HCT116 (cell line): ENCODE measurements around the gene F10. TPM values are rescaled to one million over a fixed set of nuclear protein-coding genes. Genes with fewer than 3 reads are reported as not detected.
"Not testable (repeated sequence)": the region's sequence is repeated elsewhere in the genome, so short reads cannot be mapped to it uniquely, and the experiment has no call there.

Source experiments
- ATAC-seq: fragments of 200-7000 bp; cut with Tn5 transposase; 2 replicates; pipeline ENCODE4 v1.9.1; 2020; ENCODE audit warnings: mild to moderate bottlenecking, moderate library complexity
- BruUV-seq: library from RNA; stranded (reverse); fragments of 400-500 nt; replicated peaks from 2 replicates; lab custom pipeline; 2021; lab: Mats Ljungman, UMichigan
- CTCF ChIA-PET: fragments of 300-600 bp; sonication (Branson Sonifier 250); formaldehyde crosslinking; loops from one replicate; lab custom pipeline; 2021; ENCODE audit warnings: antibody characterized with exemption; lab: Charles Lee
- POLR2A ChIA-PET: fragments of 300-600, 350-600 bp; sonication (Branson Sonifier 250); formaldehyde crosslinking; loops from one replicate; lab custom pipeline; 2021; ENCODE audit warnings: antibody characterized with exemption; lab: Charles Lee
- RAD21 ChIA-PET, 2 experiments: fragments of 300-600 bp; sonication (Branson Sonifier 250); formaldehyde crosslinking; loops; one replicate each; lab custom pipeline; 2023; ENCODE audit warnings: low total read pairs in 2 of 2; ENCODE audit not compliant: uncharacterized antibody in 2 of 2, unreplicated experiment in 2 of 2, low non-redundant PET in 1 of 2; lab: Charles Lee
- DNase-seq: peaks from one replicate; pipeline ENCODE4 v3.0.0-alpha.2; 2010; ENCODE audit warnings: low read depth, low spot score
- H2AFZ ChIP-seq: fragments of 200-600 bp; shearing (Covaris generic), sonication (generic); 2 replicates; pipeline ENCODE4 v1.6.1; 2017; ENCODE audit warnings: low read depth, mixed run types, mixed read lengths, antibody characterized with exemption, low read length; ENCODE audit not compliant: poor library complexity, severe bottlenecking
- H3K27ac ChIP-seq: 2 replicates; pipeline ENCODE4 v1.5.1; 2012; ENCODE audit warnings: low read depth, low read length
- H3K27me3 ChIP-seq: fragments of 200-600 bp; sonication (generic); 2 replicates; pipeline ENCODE4 v1.6.1; 2016; ENCODE audit warnings: mixed run types, low read length, mixed read lengths; ENCODE audit not compliant: insufficient read depth
- H3K36me3 ChIP-seq, 2 experiments: fragments of 200-500 bp in 1 of 2; fragments of 200-600 bp in 1 of 2; sonication (Bioruptor generic) in 1 of 2; sonication (generic) in 1 of 2; 2 replicates each; pipeline versions ENCODE4 v1.5.1 to v1.6.1; 2014 to 2016; ENCODE audit warnings: low read length in 2 of 2, inconsistent platforms in 1 of 2, mixed read lengths in 1 of 2, mixed run types in 1 of 2; ENCODE audit not compliant: insufficient read depth in 2 of 2, control insufficient read depth in 1 of 2
- H3K4me1 ChIP-seq, 2 experiments: fragments of 200-600 bp in 1 of 2; sonication (generic) in 1 of 2; 2 replicates each; pipeline versions ENCODE4 v1.5.1 to v1.6.1; 2012 to 2017; ENCODE audit warnings: low read length in 2 of 2, inconsistent platforms in 1 of 2, mild to moderate bottlenecking in 1 of 2, mixed read lengths in 1 of 2, mixed run types in 1 of 2, moderate library complexity in 1 of 2; ENCODE audit not compliant: insufficient read depth in 2 of 2, control insufficient read depth in 1 of 2
- H3K4me2 ChIP-seq: fragments of 200-600 bp; sonication (generic); 2 replicates; pipeline ENCODE4 v1.6.1; 2017; ENCODE audit warnings: mixed run types, low read length, mixed read lengths
- H3K4me3 ChIP-seq, 2 experiments: fragments of 200-600 bp in 1 of 2; sonication (generic) in 1 of 2; replicated peaks in 1 of 2; 2 replicates each; pipeline ENCODE4 v1.5.1; 2011 to 2016; ENCODE audit warnings: low read length in 2 of 2, control low read depth in 1 of 2, low read depth in 1 of 2, mild to moderate bottlenecking in 1 of 2, mixed read lengths in 1 of 2, mixed run types in 1 of 2
- H3K79me2 ChIP-seq: fragments of 200-600 bp; sonication (generic); 2 replicates; pipeline ENCODE4 v1.6.1; 2017; ENCODE audit warnings: mild to moderate bottlenecking, mixed run types, low read length, moderate library complexity, mixed read lengths; ENCODE audit not compliant: insufficient read depth
- H3K9ac ChIP-seq: fragments of 200-600 bp; sonication (generic); 2 replicates; pipeline ENCODE4 v1.6.1; 2016; ENCODE audit warnings: low read length, mixed read lengths
- H3K9me2 ChIP-seq: fragments of 200-600 bp; sonication (generic), shearing (Covaris generic); 2 replicates; pipeline ENCODE4 v1.6.1; 2017; ENCODE audit warnings: mixed run types, mild to moderate bottlenecking, moderate library complexity; ENCODE audit not compliant: insufficient read depth
- H3K9me3 ChIP-seq, 2 experiments: fragments of 200-500 bp in 1 of 2; fragments of 200-600 bp in 1 of 2; sonication (Bioruptor generic) in 1 of 2; sonication (generic) in 1 of 2; 2 replicates each; pipeline ENCODE4 v1.6.1; 2014 to 2017; ENCODE audit warnings: low read length in 2 of 2, mixed read lengths in 2 of 2, inconsistent platforms in 1 of 2, low read depth in 1 of 2, mild to moderate bottlenecking in 1 of 2, mixed run types in 1 of 2, moderate library complexity in 1 of 2; ENCODE audit not compliant: control insufficient read depth in 1 of 2, insufficient read depth in 1 of 2
- H4K20me1 ChIP-seq: fragments of 200-600 bp; sonication (generic), shearing (Covaris generic); 2 replicates; pipeline ENCODE4 v1.6.1; 2017; ENCODE audit warnings: mixed run types, mild to moderate bottlenecking, moderate library complexity; ENCODE audit not compliant: insufficient read depth
- EGR1 ChIP-seq: IDR thresholded peaks from 2 replicates; pipeline ENCODE4 v1.6.1; 2012; ENCODE audit warnings: low read depth
- FOSL1 ChIP-seq: IDR thresholded peaks from 2 replicates; pipeline ENCODE4 v1.6.1; 2012; ENCODE audit warnings: low read depth
- RAD21 ChIP-seq: IDR thresholded peaks from 2 replicates; pipeline ENCODE4 v1.6.1; 2012; ENCODE audit warnings: low read depth, mild to moderate bottlenecking
- SIN3A ChIP-seq: IDR thresholded peaks from 2 replicates; pipeline ENCODE4 v1.6.1; 2012; ENCODE audit warnings: low read depth
- intact Hi-C: fragments of 100-400 bp; cut with micrococcal nuclease; formaldehyde crosslinking; loops from 2 replicates; pipeline ENCODE4 v1.10.0; 2022
- total RNA-seq: library from RNA; stranded (reverse); gene quantifications from one replicate; pipeline ENCODE4 v1.2.1, GENCODE V29; 2021; ENCODE audit not compliant: unreplicated experiment
- TF ChIP-seq, protein P1 (sequence below): IDR thresholded peaks from 2 replicates; pipeline ENCODE4 v1.6.1; 2012
- TF ChIP-seq, protein P2 (sequence below): IDR thresholded peaks from 2 replicates; pipeline ENCODE4 v1.6.1; 2012; ENCODE audit warnings: low read depth
- TF ChIP-seq, protein P3 (sequence below): IDR thresholded peaks from 2 replicates; pipeline ENCODE4 v1.6.1; 2011; ENCODE audit warnings: mild to moderate bottlenecking, low read length, moderate library complexity; ENCODE audit not compliant: insufficient replicate concordance; ENCODE audit errors: extremely low read depth

Gene F10
- total RNA-seq, 1 experiment from 2014 or later: 4.0 TPM

DNA sequence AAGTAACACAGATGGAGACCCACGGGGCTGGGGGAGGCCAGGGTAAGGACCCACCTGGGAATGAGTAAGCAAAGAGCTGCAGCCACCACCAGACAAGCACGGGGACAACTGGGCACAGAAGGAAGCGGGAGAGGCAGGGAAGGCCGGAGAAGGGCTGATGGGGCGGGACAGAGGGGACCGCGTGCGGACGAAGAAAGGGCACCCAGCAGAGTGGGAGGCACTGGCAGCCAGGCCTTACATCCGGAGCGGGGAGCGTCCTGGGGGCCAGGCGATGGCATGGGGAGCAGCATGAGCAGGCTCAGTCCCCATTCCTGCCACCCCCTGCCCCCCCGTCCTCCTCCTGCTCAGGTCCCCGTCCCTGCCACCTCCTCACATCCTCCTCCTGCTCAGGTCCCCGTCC is 38.8 kb downstream of the F10 start:
- H3K4me2 ChIP-seq: no peak overlapping the region
- H3K27me3 ChIP-seq: peaks cover 3% of the 10 kb centered on the region; the same call in 1 of the 2 replicates
- no TSS peak for BruUV-seq
- H3K36me3 ChIP-seq: no peaks in the 10 kb centered on the region
- DNase-seq (no peak), ATAC-seq (no peak)
- no peak overlapping the region for H2AFZ ChIP-seq
- RAD21 ChIA-PET: no interaction called here
- H3K9me2 ChIP-seq: no peaks in the 10 kb centered on the region
- POLR2A ChIA-PET: no interaction called here
- TF ChIP-seq FOSL1 (no peak), SIN3A (no peak), RAD21 (no peak), EGR1 (no peak)
- TF ChIP-seq, protein P1, sequence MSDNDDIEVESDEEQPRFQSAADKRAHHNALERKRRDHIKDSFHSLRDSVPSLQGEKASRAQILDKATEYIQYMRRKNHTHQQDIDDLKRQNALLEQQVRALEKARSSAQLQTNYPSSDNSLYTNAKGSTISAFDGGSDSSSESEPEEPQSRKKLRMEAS: no peak
- TF ChIP-seq, protein P2, sequence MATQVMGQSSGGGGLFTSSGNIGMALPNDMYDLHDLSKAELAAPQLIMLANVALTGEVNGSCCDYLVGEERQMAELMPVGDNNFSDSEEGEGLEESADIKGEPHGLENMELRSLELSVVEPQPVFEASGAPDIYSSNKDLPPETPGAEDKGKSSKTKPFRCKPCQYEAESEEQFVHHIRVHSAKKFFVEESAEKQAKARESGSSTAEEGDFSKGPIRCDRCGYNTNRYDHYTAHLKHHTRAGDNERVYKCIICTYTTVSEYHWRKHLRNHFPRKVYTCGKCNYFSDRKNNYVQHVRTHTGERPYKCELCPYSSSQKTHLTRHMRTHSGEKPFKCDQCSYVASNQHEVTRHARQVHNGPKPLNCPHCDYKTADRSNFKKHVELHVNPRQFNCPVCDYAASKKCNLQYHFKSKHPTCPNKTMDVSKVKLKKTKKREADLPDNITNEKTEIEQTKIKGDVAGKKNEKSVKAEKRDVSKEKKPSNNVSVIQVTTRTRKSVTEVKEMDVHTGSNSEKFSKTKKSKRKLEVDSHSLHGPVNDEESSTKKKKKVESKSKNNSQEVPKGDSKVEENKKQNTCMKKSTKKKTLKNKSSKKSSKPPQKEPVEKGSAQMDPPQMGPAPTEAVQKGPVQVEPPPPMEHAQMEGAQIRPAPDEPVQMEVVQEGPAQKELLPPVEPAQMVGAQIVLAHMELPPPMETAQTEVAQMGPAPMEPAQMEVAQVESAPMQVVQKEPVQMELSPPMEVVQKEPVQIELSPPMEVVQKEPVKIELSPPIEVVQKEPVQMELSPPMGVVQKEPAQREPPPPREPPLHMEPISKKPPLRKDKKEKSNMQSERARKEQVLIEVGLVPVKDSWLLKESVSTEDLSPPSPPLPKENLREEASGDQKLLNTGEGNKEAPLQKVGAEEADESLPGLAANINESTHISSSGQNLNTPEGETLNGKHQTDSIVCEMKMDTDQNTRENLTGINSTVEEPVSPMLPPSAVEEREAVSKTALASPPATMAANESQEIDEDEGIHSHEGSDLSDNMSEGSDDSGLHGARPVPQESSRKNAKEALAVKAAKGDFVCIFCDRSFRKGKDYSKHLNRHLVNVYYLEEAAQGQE: no peak
- TF ChIP-seq, protein P3, sequence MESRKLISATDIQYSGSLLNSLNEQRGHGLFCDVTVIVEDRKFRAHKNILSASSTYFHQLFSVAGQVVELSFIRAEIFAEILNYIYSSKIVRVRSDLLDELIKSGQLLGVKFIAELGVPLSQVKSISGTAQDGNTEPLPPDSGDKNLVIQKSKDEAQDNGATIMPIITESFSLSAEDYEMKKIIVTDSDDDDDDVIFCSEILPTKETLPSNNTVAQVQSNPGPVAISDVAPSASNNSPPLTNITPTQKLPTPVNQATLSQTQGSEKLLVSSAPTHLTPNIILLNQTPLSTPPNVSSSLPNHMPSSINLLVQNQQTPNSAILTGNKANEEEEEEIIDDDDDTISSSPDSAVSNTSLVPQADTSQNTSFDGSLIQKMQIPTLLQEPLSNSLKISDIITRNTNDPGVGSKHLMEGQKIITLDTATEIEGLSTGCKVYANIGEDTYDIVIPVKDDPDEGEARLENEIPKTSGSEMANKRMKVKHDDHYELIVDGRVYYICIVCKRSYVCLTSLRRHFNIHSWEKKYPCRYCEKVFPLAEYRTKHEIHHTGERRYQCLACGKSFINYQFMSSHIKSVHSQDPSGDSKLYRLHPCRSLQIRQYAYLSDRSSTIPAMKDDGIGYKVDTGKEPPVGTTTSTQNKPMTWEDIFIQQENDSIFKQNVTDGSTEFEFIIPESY: no peak
- CTCF ChIA-PET: no interaction called here
- H3K4me3 ChIP-seq: no peak overlapping the region
- H3K9ac ChIP-seq: no peak overlapping the region
- intact Hi-C loops: no loop called here
- H3K9me3 ChIP-seq: no peaks in the 10 kb centered on the region
- no peaks in the 10 kb centered on the region for H3K79me2 ChIP-seq
- no peak overlapping the region for H3K27ac ChIP-seq
- H3K4me1 ChIP-seq: no peaks in the 10 kb centered on the region
- no peaks in the 10 kb centered on the region for H4K20me1 ChIP-seq

DNA sequence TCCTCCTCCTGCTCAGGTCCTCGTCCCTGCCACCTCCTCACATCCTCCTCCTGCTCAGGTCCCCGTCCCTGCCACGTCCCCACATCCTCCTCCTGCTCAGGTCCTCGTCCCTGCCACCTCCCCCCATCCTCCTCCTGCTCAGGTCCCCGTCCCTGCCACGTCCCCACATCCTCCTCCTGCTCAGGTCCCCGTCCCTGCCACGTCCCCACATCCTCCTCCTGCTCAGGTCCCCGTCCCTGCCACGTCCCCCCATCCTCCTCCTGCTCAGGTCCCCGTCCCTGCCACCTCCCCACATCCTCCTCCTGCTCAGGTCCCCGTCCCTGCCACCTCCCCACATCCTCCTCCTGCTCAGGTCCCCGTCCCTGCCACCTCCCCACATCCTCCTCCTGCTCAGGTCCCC is 39.4 kb downstream of the F10 start:
- H2AFZ ChIP-seq, H3K4me3 ChIP-seq, H3K9me2 ChIP-seq, intact Hi-C loops, H3K9ac ChIP-seq, H3K36me3 ChIP-seq, RAD21 ChIA-PET, H3K4me1 ChIP-seq, POLR2A ChIA-PET, BruUV-seq, H3K27ac ChIP-seq, H4K20me1 ChIP-seq, DNase-seq, ATAC-seq, CTCF ChIA-PET, H3K4me2 ChIP-seq, H3K79me2 ChIP-seq, H3K27me3 ChIP-seq, H3K9me3 ChIP-seq: not testable (repeated sequence)
